ENCODE data around the gene NPHP1. TPM values are rescaled to one million over a fixed set of nuclear protein-coding genes. Genes with fewer than 3 reads are reported as not detected.

NPHP1 gene
- total and polyA plus RNA-seq, 2 of the 8 experiments (the other 6 are each of a cell fraction or from before 2014, with no cell fraction given), result 1.4 to 2.8 TPM

DNA sequence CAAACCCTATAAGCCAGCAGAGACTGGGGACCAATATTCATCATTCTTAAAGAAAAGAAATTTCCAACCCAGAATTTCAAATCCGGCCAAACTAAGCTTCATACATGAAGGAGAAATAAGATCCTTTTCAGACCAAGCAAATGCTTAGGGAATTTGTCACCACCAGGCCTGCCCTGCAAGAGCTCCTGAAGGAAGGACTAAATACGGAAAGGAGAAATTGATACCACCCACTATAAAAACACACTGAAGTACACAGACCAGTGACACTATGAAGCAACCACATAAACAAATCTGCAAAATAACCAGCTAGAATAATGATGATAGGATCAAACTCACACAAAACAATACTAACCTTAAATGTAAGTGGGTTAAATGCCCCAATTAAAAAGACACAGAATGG lies 22.4 kb downstream of the NPHP1 start:
- Histone ChIP-seq H2AFZ (ENCODE audit: low read length) (no peak overlapping the region), H3K56ac (replicated peaks; ENCODE audit: insufficient read length, low read depth, low read length) (no peak overlapping the region), H2BK12ac (ENCODE audit: low read depth, low read length) (no peak overlapping the region), H4K20me1 (replicated peaks in 1 of 2; ENCODE audit: control insufficient read depth in 1 of 2, insufficient read depth in 2 of 2, low read length in 2 of 2) (no peaks in the 10 kb centered on the region), H3K9me3 (ENCODE audit: insufficient read depth in 2 of 2, low read depth in 1 of 2, low read length in 1 of 2) (peaks cover 19 to 29% of the 10 kb centered on the region in 2 experiments), H3K79me1 (ENCODE audit: low read depth, low read length) (no peaks in the 10 kb centered on the region), H3K9ac (replicated peaks in 1 of 4; ENCODE audit: extremely low read depth in 1 of 4, low read depth in 3 of 4, low read length in 3 of 4) (no peak overlapping the region), H3K23me2 (ENCODE audit: low read depth, low read length) (no peaks in the 10 kb centered on the region), H3K27me3 (replicated peaks in 1 of 4; ENCODE audit: control insufficient read depth in 3 of 4, extremely low read depth in 1 of 4, insufficient read depth in 3 of 4, low read length in 3 of 4) (no peaks in the 10 kb centered on the region), H4K8ac (ENCODE audit: extremely low read depth, insufficient read depth, low read length) (no peak overlapping the region), H2AK5ac (ENCODE audit: low read depth, low read length) (no peak overlapping the region), H4K91ac (replicated peaks; ENCODE audit: insufficient read length, low read length) (no peak overlapping the region), H3K79me2 (ENCODE audit: control insufficient read depth in 1 of 2, insufficient read depth in 2 of 2, low read length in 2 of 2) (no peaks in the 10 kb centered on the region), H2BK15ac (ENCODE audit: low read length) (no peak overlapping the region), H3K18ac (ENCODE audit: extremely low read depth, low read length) (no peak overlapping the region), H3K36me3 (ENCODE audit: control insufficient read depth in 2 of 4, insufficient read depth in 4 of 4, low read length in 3 of 4) (no peaks in the 10 kb centered on the region), H3K14ac (ENCODE audit: insufficient read length) (no peak overlapping the region), H2BK20ac (ENCODE audit: low read length) (no peak overlapping the region), H3K4me3 (ENCODE audit: extremely low read depth in 1 of 4, insufficient read depth in 2 of 4, low read depth in 3 of 4, low read length in 4 of 4) (no peak overlapping the region), H3K27ac (ENCODE audit: low read depth, low read length) (no peak overlapping the region), H2BK5ac (ENCODE audit: low read depth, low read length) (no peak overlapping the region), H3K4ac (replicated peaks; ENCODE audit: insufficient read length, low read depth, low read length) (no peak overlapping the region), H3K4me2 (ENCODE audit: insufficient read depth in 1 of 2, low read depth in 2 of 2, low read length in 2 of 2) (no peak overlapping the region), H4K5ac (ENCODE audit: insufficient read length, low read depth, low read length) (no peak overlapping the region), H3K4me1 (replicated peaks in 1 of 4; ENCODE audit: control insufficient read depth in 3 of 4, insufficient read depth in 4 of 4, low read length in 3 of 4) (no peaks in the 10 kb centered on the region), H2BK120ac (replicated peaks; ENCODE audit: low read depth, low read length) (no peak overlapping the region), H3K23ac (ENCODE audit: insufficient read length) (no peak overlapping the region)
- WGBS, 2 experiments (ENCODE audit: extremely low coverage in 1 of 2, insufficient coverage in 1 of 2, insufficient read length in 1 of 2, insufficient replicate concordance in 2 of 2, low coverage in 1 of 2, low lambda C conversion rate in 2 of 2, missing lambda C conversion rate in 1 of 2), result 94% methylated on average over 2 of the region's 2 CpGs; no CpG with 5 or more reads in 1 of the 2 experiments
- DNase-seq (ENCODE audit: low read depth in 1 of 2, low spot score in 2 of 2), result no peak
- ChIA-PET POLR2A (ENCODE audit: partially characterized antibody) (no interaction called here), CTCF (ENCODE audit: partially characterized antibody) (interaction anchor here (1.3 kb wide), 2 partner anchors 25 to 66 kb away, joined by 3 to 4 read pairs; partner anchors contain the start of gene MALL)
- no peak for FAIRE-seq
- no peak for TF ChIP-seq CEBPB (IDR thresholded peaks at IDR 0.05; ENCODE audit: low read depth, low read length)
- TF ChIP-seq SUZ12 (IDR thresholded peaks at IDR 0.05; ENCODE audit: low read length), result no peak
- TF ChIP-seq TBP (IDR thresholded peaks at IDR 0.05; ENCODE audit: low read depth, low read length), result no peak
- TF ChIP-seq NANOG (IDR thresholded peaks at IDR 0.05; ENCODE audit: insufficient read depth, low read depth, low read length, poor library complexity, severe bottlenecking), result no peak
- no peak for TF ChIP-seq ATF2 (IDR thresholded peaks at IDR 0.05; ENCODE audit: low read length)
- no peak for TF ChIP-seq RAD21 (IDR thresholded peaks at IDR 0.05 in 1 of 2, conservative IDR thresholded peaks at IDR 0.05 in 1 of 2; ENCODE audit: low read depth in 2 of 2, low read length in 2 of 2)
- no peak for TF ChIP-seq POLR2AphosphoS5 (IDR thresholded peaks at IDR 0.05; ENCODE audit: low read depth, low read length)
- no peak for TF ChIP-seq RFX5 (IDR thresholded peaks at IDR 0.05; ENCODE audit: borderline replicate concordance, low read depth, low read length)
- no peak for TF ChIP-seq SIRT6 (IDR thresholded peaks at IDR 0.05; ENCODE audit: low read length)
- no peak for TF ChIP-seq EZH2 (IDR thresholded peaks at IDR 0.05; ENCODE audit: low read depth, low read length, severe bottlenecking)
- no peak for TF ChIP-seq NRF1 (IDR thresholded peaks at IDR 0.05; ENCODE audit: low read depth, low read length)
- TF ChIP-seq HDAC2 (IDR thresholded peaks at IDR 0.05; ENCODE audit: borderline replicate concordance in 1 of 2, low read depth in 2 of 2, low read length in 2 of 2), result no peak
